MM.1S (cell line): ENCODE results near the gene TRHDE.

Experiments used
- CTCF ChIP-seq: fragments of 300-600 bp; sonication (generic); IDR thresholded peaks from 2 replicates; pipeline ENCODE4 v1.5.1; 2016; ENCODE audit warnings: antibody characterized with exemption, low read length, mixed read lengths
- EZH2 ChIP-seq: fragments of 300-600 bp; sonication (generic); optimal IDR thresholded peaks from 2 replicates; pipeline ENCODE3; 2017; ENCODE audit warnings: low read depth, mild to moderate bottlenecking, antibody characterized with exemption, low read length, mixed read lengths
- EZH2phosphoT487 ChIP-seq: fragments of 300-600 bp; sonication (generic); IDR thresholded peaks from 2 replicates; pipeline ENCODE4 v1.6.1; 2018; ENCODE audit warnings: antibody characterized with exemption, low read length

GRCh38 chr12:72311946-72312345 lies 39.8 kb downstream of the TRHDE start:
- TF ChIP-seq EZH2, result no peak
- no peak for TF ChIP-seq CTCF
- TF ChIP-seq EZH2phosphoT487, result no peak
